CD14-positive monocyte (primary cell): ENCODE data around the gene KDM6B. TPM values are rescaled to one million over a fixed set of nuclear protein-coding genes. Genes with fewer than 3 reads are reported as not detected.

Experiments used
- DNase-seq, 3 donors: peaks; one replicate each; pipeline ENCODE4 v3.0.0-alpha.2; 2011 to 2022
- H2AFZ ChIP-seq: 2 replicates; pipeline ENCODE4 v1.6.0; 2012; ENCODE audit warnings: mild to moderate bottlenecking, low read depth, low read length, inconsistent platforms; ENCODE audit not compliant: insufficient read depth, poor library complexity, severe bottlenecking
- H3K27ac ChIP-seq, 2 donors: 1 replicate in 1 of 2; 2 replicates in 1 of 2; pipeline ENCODE4 v1.5.1; 2012 to 2013; ENCODE audit warnings: low read length in 2 of 2, control low read depth in 1 of 2, inconsistent platforms in 1 of 2, low read depth in 1 of 2, mild to moderate bottlenecking in 1 of 2
- H3K27me3 ChIP-seq, 2 donors: one replicate each; pipeline versions ENCODE4 v1.6.0 to v1.6.1; 2011 to 2013; ENCODE audit warnings: low read length in 2 of 2; ENCODE audit not compliant: control insufficient read depth in 2 of 2, insufficient read depth in 2 of 2
- H3K36me3 ChIP-seq, 2 donors: replicated peaks in 1 of 2; 1 replicate in 1 of 2; 2 replicates in 1 of 2; pipeline versions ENCODE4 v1.5.1 to v1.6.1; 2012 to 2013; ENCODE audit warnings: low read length in 2 of 2, control low read depth in 1 of 2, inconsistent platforms in 1 of 2, mild to moderate bottlenecking in 1 of 2; ENCODE audit not compliant: insufficient read depth in 2 of 2, control insufficient read depth in 1 of 2
- H3K4me1 ChIP-seq, 2 donors: 1 replicate in 1 of 2; 2 replicates in 1 of 2; pipeline versions ENCODE4 v1.5.1 to v1.6.1; 2012 to 2013; ENCODE audit warnings: low read length in 2 of 2, control low read depth in 1 of 2, inconsistent platforms in 1 of 2, mild to moderate bottlenecking in 1 of 2, moderate library complexity in 1 of 2; ENCODE audit not compliant: insufficient read depth in 2 of 2, control insufficient read depth in 1 of 2
- H3K4me2 ChIP-seq: replicated peaks from 2 replicates; pipeline ENCODE3; 2012; ENCODE audit warnings: low read length, moderate library complexity, mild to moderate bottlenecking; ENCODE audit not compliant: poor library complexity, severe bottlenecking; ENCODE audit errors: extremely low read depth
- H3K4me3 ChIP-seq, 3 experiments: fragments of 200-600 bp in 1 of 3; sonication (generic) in 1 of 3; replicated peaks in 1 of 3; 1 replicate in 2 of 3; 2 replicates in 1 of 3; pipeline ENCODE4 v1.5.1; 2011 to 2013; ENCODE audit warnings: low read length in 3 of 3, mild to moderate bottlenecking in 3 of 3, control low read depth in 2 of 3, low read depth in 2 of 3, inconsistent platforms in 1 of 3, moderate library complexity in 1 of 3
- H3K79me2 ChIP-seq: 2 replicates; pipeline ENCODE4 v1.6.0; 2012; ENCODE audit warnings: mild to moderate bottlenecking, control low read depth, inconsistent platforms, low read length, moderate library complexity; ENCODE audit not compliant: insufficient read depth
- H3K9ac ChIP-seq: 2 replicates; pipeline ENCODE4 v1.6.0; 2017; ENCODE audit warnings: low read length, mild to moderate bottlenecking; ENCODE audit not compliant: insufficient read depth, poor library complexity, severe bottlenecking
- H3K9me3 ChIP-seq, 2 donors: replicated peaks in 1 of 2; 1 replicate in 1 of 2; 2 replicates in 1 of 2; pipeline versions ENCODE4 v1.5.1 to v1.6.1; 2012 to 2013; ENCODE audit warnings: low read length in 2 of 2, control low read depth in 1 of 2; ENCODE audit not compliant: control insufficient read depth in 1 of 2, insufficient read depth in 1 of 2
- H4K20me1 ChIP-seq: 2 replicates; pipeline ENCODE4 v1.6.0; 2012; ENCODE audit warnings: mild to moderate bottlenecking, low read length, control low read depth, moderate library complexity; ENCODE audit not compliant: insufficient read depth
- H3K27ac Mint-ChIP-seq, 7 donors: one replicate each; pipeline ENCODE4 v1.8.0; 2020; ENCODE audit warnings: mild to moderate bottlenecking in 7 of 7, mixed read lengths in 7 of 7, moderate library complexity in 6 of 7, inconsistent platforms in 2 of 7
- H3K27me3 Mint-ChIP-seq, 3 donors: one replicate each; pipeline ENCODE4 v1.8.0; 2021 to 2022; ENCODE audit warnings: low read depth in 3 of 3, mild to moderate bottlenecking in 3 of 3, mixed read lengths in 3 of 3, moderate library complexity in 3 of 3, inconsistent platforms in 1 of 3
- H3K36me3 Mint-ChIP-seq, 2 donors: one replicate each; pipeline ENCODE4 v1.8.0; 2020; ENCODE audit warnings: mixed read lengths in 2 of 2, inconsistent platforms in 1 of 2, mild to moderate bottlenecking in 1 of 2
- H3K4me1 Mint-ChIP-seq: one replicate; pipeline ENCODE4 v1.8.0; 2020; ENCODE audit warnings: mild to moderate bottlenecking, mixed read lengths
- H3K4me3 Mint-ChIP-seq, 2 donors: one replicate each; pipeline ENCODE4 v1.8.0; 2020; ENCODE audit warnings: mild to moderate bottlenecking in 2 of 2, mixed read lengths in 2 of 2, moderate library complexity in 1 of 2
- H3K9me3 Mint-ChIP-seq, 7 donors: one replicate each; pipeline ENCODE4 v1.8.0; 2020 to 2022; ENCODE audit warnings: mixed read lengths in 7 of 7, mild to moderate bottlenecking in 6 of 7, moderate library complexity in 6 of 7, inconsistent platforms in 2 of 7
- WGBS: methylation state at CpG from one replicate; pipeline ENCODE4 v1.1.5; 2013; ENCODE audit warnings: missing lambda C conversion rate; ENCODE audit not compliant: insufficient coverage; 5-methylcytosine and 5-hydroxymethylcytosine counted together
- intact Hi-C, 2 donors: fragments of 100-400 bp; cut with micrococcal nuclease; formaldehyde crosslinking; loops; one replicate each; pipeline versions ENCODE4 v1.15.0 to v1.15.1; 2023
- polyA plus RNA-seq, 3 donors: library from polyadenylated mRNA; depleted of rRNA in 1 of 3; unstranded in 2 of 3; stranded (reverse) in 1 of 3; fragments of 300-500 nt in 2 of 3; fragments of >200 nt in 1 of 3; fragmentation: Illumina TruSeq in 2 of 3; gene quantifications; 1 replicate in 2 of 3; 2 replicates in 1 of 3; pipeline ENCODE4 v1.2.3, GENCODE V29; 2012 to 2021
- TF ChIP-seq, protein P1 (sequence below): fragments of 200-600 bp; IDR thresholded peaks from one replicate; pipeline ENCODE4 v1.8.0; 2022; ENCODE audit warnings: antibody characterized with exemption, mild to moderate bottlenecking

Gene KDM6B
- polyA plus RNA-seq, 3 donors, result 0.37 to 25.5 (median 0.44) TPM

DNA sequence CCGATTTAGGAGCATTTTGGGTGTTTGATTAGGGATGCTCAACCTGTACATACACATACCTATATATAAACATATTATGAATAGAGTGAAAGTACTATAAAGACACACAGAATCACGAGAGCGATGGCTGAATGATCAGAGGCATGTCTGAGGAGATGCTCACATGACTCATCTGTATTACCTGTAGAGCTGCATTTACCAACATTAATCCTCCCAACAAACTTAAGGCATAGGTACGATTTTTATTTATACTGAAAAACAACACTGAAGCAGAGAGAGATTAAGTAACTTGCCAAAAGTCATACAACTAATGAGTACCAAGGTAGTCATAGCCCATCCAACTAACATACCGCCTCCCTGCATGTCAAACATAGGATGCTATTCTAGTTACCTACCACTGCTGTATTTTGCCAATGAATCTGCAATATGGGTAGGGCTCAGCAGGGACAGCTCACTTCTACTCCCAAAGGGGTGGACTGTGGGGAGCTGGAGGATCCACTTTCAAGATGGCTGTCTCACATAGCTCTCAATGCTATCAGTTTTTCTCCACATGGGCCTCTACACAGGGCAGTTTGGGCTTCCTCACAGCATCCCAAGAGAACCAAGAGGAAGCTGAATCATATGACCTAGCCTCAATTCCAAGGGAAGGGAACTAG lies 31.1 kb downstream of the KDM6B start:
- peaks cover 0 to 3% (median 0%) of the 10 kb centered on the region in 7 donors for H3K9me3 Mint-ChIP-seq
- H3K4me1 Mint-ChIP-seq, result peaks cover 33% of the 10 kb centered on the region
- H3K27me3 Mint-ChIP-seq, result no peaks in the 10 kb centered on the region
- no peak for DNase-seq
- no peak overlapping the region for H3K4me3 ChIP-seq
- no peak overlapping the region for H3K27ac ChIP-seq
- WGBS, result no CpG with 5 or more reads among the region's 5 CpGs
- no peak overlapping the region for H3K4me3 Mint-ChIP-seq
- peaks cover 30 to 34% of the 10 kb centered on the region in 2 donors for H3K4me1 ChIP-seq
- intact Hi-C loops, result loop anchor here (5.0 kb wide), 3 partner anchors 32 to 192 kb away; no protein-coding TSS in a partner anchor
- H3K27ac Mint-ChIP-seq, result no peak overlapping the region
- no peaks in the 10 kb centered on the region for H3K9me3 ChIP-seq
- H3K36me3 ChIP-seq, result peaks cover 0 to 36% of the 10 kb centered on the region in 2 donors
- peaks cover 17 to 20% of the 10 kb centered on the region in 2 donors for H3K36me3 Mint-ChIP-seq
- H3K9ac ChIP-seq, result no peak overlapping the region
- H4K20me1 ChIP-seq, result no peaks in the 10 kb centered on the region
- no peak overlapping the region for H2AFZ ChIP-seq
- H3K27me3 ChIP-seq, result no peaks in the 10 kb centered on the region
- no peak overlapping the region for H3K4me2 ChIP-seq
- H3K79me2 ChIP-seq, result peaks cover 40% of the 10 kb centered on the region
- TF ChIP-seq, protein P1, sequence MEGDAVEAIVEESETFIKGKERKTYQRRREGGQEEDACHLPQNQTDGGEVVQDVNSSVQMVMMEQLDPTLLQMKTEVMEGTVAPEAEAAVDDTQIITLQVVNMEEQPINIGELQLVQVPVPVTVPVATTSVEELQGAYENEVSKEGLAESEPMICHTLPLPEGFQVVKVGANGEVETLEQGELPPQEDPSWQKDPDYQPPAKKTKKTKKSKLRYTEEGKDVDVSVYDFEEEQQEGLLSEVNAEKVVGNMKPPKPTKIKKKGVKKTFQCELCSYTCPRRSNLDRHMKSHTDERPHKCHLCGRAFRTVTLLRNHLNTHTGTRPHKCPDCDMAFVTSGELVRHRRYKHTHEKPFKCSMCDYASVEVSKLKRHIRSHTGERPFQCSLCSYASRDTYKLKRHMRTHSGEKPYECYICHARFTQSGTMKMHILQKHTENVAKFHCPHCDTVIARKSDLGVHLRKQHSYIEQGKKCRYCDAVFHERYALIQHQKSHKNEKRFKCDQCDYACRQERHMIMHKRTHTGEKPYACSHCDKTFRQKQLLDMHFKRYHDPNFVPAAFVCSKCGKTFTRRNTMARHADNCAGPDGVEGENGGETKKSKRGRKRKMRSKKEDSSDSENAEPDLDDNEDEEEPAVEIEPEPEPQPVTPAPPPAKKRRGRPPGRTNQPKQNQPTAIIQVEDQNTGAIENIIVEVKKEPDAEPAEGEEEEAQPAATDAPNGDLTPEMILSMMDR, result no peak

DNA sequence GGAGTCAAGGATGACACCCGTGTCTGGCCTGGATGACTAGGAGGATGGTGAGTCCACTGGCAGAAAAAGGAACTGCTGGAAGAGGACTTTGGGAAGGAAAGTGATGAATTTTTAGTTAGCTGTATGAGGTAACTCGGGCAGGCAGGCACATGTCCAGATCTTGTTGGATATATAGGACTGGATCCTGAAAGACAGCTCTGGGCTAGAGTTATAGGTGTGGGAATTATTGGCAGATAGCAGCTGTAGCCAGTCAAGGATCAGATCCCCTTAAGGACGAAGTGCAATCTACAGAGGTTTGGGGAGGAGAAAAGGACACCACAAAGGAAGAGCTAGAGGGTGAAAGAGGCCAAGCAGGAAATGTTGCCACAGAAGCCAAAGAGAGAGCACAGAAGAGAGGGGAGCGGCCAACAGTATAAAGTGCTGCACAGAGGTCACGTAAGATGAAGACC lies 33.9 kb downstream of the KDM6B start:
- WGBS, result 0% methylated on average over 5 of the region's 5 CpGs
- Mint-ChIP-seq H3K4me3 (peak overlapping the region; percentile 47 to 86), H3K4me1 (peaks cover 51% of the 10 kb centered on the region), H3K27ac (peak overlapping the region; percentile 70 to 92 (median 85)), H3K36me3 (peaks cover 9 to 16% of the 10 kb centered on the region in 2 donors), H3K9me3 (peaks cover 0 to 3% (median 0%) of the 10 kb centered on the region in 7 donors), H3K27me3 (no peaks in the 10 kb centered on the region)
- Histone ChIP-seq H3K79me2 (peaks cover 52% of the 10 kb centered on the region), H3K4me2 (peak overlapping the region; percentile 71), H3K27ac (peak overlapping the region; percentile 19 to 74), H3K9me3 (no peaks in the 10 kb centered on the region), H3K27me3 (no peaks in the 10 kb centered on the region), H4K20me1 (no peaks in the 10 kb centered on the region), H2AFZ (peak overlapping the region; percentile 78), H3K4me3 (peak overlapping the region in 1 of 3 experiments; percentile 58), H3K36me3 (peaks cover 0 to 17% of the 10 kb centered on the region in 2 donors), H3K9ac (peak overlapping the region; percentile 18), H3K4me1 (peaks cover 47 to 61% of the 10 kb centered on the region in 2 donors)
- DNase-seq, result peak in 1 of 3 donors; percentile 62
- intact Hi-C loops, result loop anchor here in 1 of 2 donors (2.0 to 5.0 kb wide), 2 partner anchors 13 to 189 kb away; no protein-coding TSS in a partner anchor
- TF ChIP-seq, protein P1, result no peak
